Fibroblast of the conjunctiva (primary cell): Measurements from ENCODE around the gene PYCR2.
"Not testable (repeated sequence)": the region's sequence is repeated elsewhere in the genome, so short reads cannot be mapped to it uniquely, and the experiment has no call there.

ENCODE experiments used
- DNase-seq: peaks from one replicate; pipeline ENCODE4 v3.0.0-alpha.2; 2010; ENCODE audit warnings: low read depth

Gene PYCR2

DNA sequence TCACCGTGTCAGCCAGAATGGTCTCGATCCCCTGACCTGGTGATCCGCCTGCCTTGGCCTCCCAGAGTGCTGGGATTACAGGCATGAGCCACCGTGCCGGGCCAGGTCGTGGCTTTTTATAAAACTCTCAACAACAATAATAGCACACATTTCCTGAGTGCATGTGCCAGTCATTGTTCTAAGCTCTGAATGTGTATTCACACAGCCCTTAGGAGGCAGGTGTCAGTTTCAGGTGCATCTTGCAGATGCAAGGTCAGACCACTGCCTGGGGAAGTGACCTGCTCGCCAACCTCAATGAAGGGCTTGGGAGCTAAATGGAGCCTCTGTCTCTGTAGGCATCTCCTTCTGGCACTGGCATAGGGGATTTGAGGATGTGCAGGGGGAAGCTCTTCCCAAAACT is 18.5 kb upstream of the PYCR2 start:
- DNase-seq, result no peak

DNA sequence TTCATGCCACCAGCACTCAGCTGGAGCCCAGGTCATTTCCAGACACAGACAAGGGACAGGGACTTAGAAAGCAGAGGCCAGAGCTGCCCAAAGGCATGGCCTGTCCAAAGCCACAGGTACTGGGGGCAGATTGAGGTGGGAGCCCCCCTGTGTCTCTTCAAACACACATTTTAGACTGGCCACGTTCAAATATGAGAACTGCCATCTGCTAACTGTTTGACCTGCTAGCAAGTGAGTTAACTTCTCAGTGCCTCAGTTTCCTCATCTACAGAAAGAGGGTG is 17.8 kb upstream of the PYCR2 start:
- no peak for DNase-seq

DNA sequence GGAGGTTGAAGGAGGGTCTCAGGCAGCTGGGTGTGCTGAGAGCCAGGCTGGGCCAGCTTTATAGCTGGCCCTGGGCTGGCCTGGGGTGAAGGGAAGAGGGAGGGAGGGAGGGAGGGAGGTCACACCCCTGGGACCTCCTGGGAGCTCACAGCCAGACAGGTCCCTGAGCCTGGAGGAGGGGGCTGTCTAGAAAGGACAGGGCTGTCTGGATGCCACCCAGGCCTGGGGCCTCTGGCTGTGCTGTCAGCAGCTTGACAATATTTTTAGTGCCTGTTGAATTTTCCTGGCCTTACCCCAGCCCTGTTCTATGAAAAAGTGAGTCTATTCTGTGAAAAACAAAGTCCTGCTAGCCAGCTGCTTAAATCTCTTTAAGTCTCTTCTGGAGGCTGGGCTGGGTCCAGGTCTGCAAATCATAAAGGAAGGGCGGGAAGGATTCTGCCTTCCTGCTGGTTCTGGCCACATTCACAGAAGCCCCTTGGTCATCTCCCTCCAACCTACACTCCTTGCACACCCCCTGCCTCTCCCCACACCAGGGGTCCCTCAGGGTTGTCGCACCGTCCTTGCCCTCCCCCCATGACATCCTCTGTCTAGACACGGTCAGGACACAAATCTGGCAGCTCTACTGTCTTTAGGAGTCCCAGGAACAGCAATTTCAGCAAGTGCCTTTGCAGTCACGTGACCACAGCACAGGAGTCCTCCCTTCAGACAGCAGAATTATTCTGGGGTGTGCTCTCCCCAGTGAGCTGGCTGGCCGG is 17.3 kb upstream of the PYCR2 start, which contains the start of gene LEFTY2:
LEFTY2 (minus strand) TSS at position 34 of the 755 bp plus-strand sequence. CDS start 80 bp downstream, outside the sequence.
- no peak for DNase-seq

DNA sequence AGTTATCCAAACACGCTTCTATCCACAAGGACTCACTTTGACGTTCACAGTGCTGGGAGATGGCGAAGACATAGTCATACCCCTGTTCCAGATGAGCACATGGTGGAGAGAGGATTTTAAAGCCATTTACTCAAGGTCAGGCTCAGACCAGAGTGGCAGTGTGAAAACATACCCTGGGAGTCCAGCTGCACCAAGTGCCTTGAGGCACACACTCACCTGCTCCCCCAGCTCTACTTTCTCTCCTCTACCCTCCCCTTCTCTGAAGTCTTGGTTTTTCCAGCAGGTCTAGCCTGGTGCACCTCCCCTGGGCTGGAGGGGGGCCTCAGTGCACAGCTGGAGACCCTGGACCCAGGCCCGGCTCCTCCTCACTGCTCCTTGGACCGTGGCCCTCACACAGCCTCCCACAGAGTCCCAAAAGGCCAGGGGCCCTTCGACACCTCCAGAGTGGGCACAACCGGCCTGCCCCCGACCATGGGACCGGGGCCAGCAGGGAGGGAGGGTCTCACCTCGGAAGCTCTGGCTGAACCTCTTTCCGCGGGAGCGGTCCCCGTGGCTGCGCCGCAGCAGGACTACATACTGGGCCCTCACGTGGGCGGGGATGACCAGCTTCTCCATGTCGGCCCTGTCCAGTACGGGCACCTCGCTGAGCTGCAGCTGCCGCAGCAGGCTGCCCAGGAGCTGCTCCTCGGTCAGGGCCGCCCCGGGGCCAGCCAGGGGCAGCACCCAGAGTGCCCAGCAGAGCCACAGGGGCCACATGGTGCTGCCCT is 16.5 kb upstream of the PYCR2 start:
- no peak for DNase-seq

DNA sequence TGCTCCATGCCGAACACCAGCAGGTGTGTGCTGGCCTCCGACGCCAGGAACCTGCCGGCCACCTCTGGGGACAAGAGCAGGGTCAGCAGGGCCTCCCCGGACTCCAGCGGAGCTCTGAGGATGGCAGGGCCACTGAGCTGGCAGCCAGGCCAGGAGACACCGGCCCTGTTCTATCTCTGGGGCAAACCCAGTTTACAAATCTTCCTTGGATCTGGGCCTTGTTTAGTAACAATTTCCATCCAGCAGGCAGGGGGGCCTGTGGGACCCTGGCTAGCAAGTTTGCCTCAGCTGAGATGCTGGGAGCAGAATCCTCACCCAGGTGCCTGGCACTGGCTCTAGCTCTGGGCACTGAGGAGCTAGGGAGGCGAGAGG is 15.9 kb upstream of the PYCR2 start:
- DNase-seq, result not testable (repeated sequence)

DNA sequence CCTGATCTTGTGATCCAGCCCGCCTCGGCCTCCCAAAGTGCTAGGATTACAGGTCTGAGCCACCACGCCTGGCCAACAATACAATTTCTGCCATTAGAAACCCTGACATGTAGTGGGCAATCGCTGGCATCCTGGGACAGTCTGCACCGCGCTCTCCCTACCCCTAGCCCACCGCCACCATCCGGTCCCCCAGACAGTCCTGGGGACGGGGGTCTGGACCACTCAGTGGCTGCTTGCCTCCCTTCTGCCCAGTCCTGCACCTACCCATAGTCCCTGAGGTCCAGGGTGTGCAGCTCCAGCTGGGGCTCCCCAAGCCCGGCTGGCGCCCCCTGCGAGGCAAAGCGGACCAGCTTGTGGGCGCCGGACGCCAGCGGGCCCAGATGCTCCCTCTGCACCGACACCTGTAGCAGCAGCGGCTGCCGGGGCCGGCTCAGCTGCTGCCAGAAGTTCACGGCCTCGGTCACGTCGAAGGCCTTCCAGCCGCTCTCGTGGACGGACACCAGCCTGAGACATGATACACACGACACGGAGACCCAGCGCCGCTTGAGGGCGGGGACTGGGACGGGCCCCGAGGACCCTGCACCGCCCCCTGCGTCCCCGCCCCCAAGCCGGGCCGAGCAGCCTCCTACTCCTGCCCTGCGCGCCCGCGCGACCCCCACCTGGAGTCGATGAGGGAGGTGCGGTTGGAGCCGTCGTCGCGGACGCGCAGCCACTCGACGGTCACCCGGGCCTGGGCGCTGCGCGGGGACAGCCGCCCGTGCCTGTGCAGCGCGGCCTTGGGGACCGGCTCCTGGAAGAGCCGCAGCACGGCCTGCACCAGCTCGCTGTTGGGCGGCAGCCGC is 15.3 kb upstream of the PYCR2 start:
- not testable (repeated sequence) for DNase-seq

DNA sequence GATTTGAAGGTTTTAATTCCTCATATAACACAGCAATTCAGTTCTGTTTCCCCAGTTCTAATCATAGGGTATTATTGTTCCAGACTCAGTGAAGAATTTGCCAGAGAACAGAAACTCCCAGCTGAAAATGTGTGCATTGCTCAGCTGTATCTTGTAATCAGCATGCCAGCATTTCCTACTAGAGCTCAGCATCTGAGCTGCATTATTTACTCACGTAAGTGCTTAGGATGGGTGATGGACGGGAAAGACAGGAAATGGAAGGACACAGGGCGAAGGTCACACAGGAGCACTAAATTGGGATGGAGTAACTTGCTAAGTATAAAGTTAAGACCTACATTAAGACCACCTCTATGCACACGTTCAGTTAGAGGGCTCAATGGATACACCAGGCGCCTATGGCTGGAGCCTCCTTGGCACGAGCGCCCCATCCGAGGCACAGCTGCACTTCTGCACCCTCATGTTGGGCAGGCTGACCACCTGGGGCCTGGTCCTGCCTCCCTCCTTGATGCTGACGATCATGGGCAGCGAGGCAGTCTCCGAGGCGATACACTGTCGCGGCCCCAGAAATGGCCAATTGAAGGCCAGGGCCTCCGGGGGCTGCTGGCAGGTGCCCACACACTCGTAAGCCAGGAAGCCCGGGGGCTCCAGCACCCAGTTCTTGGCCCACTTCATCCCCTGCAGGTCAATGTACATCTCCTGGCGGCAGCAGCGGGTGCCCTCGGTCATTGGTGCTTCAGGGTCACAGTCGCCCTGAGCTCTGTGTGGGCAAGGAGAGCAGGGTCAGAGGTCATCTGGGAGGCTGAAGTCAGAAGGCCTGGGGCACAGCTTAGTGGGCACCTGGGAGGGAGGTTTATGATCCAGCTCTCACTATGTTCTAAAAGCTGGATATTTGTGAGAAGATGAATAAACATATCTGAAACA is 13.3 kb upstream of the PYCR2 start:
- DNase-seq, result no peak

DNA sequence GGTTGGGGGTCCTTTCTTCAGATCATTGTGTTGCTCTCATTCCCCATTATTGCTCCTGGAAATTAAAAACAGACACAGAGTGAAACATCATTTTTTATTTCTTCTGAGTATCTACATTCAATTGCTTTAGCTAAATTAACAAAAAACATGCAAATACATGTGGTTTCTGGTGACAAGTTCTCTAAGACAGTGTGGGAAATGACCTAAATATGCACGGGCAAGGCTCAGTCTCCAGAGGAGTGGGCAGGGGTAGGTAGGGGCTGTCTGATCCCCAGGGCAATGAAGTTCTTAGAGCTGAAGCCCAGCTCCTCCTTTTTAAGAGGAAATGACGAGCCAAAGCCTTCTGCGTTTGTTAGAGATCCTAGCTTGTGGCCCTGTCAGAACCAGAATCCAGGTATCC is 12.5 kb upstream of the PYCR2 start:
- DNase-seq, result no peak

DNA sequence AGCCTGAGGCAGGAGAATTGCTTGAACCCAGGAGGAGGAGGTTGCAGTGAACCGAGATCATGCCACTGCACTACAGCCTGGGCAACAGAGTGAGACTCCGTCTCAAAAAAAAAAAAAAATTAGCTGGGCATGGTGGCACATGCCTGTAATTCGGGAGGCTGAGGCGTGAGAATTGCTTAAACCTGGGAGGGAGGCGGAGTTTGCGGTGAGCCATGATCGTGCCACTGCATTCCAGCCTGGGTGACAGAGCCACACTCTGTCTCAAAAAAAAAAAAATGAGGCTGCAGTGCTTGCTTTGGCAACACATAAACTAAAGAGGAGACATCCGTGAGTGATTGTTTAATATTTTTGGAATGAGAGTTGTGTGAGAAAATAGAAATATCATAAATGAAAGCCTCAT is 12.0 kb upstream of the PYCR2 start:
- not testable (repeated sequence) for DNase-seq

DNA sequence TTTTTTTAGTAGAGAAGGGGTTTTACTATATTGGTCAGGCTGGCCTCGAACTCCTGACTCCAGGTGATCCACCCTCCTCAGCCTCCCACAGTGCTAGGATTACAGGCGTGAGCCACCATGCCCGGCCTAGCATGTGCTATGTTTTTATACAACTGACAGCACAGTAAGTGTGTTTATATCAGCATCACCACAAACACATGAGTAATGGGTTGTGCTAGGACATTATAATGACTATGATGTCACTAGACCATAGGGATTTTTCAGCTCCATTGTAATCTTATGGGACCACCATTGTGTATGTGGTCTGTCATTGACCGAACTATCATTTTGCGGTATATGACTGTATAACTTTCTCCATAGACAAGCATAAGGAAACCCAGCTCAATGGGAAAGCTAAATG is 10.7 kb upstream of the PYCR2 start:
- no peak for DNase-seq

DNA sequence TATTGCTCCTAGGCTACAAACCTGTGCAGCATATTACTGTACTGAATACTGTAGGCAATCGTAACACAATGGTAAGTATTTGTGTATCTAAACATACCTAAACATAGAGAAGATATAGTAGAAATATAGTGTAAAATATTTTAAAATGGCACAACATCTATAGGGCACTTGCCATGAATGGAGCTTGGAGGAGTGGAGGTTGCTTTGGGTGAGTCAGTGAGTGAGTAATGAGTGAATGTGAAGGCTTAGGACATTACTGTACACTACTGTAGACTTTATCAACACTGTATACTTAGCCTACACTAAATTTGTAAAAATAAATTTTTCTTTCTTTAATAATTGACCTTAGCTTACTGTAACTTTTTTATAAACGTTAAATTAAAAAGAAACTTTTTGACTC is 9.0 kb upstream of the PYCR2 start:
- no peak for DNase-seq

DNA sequence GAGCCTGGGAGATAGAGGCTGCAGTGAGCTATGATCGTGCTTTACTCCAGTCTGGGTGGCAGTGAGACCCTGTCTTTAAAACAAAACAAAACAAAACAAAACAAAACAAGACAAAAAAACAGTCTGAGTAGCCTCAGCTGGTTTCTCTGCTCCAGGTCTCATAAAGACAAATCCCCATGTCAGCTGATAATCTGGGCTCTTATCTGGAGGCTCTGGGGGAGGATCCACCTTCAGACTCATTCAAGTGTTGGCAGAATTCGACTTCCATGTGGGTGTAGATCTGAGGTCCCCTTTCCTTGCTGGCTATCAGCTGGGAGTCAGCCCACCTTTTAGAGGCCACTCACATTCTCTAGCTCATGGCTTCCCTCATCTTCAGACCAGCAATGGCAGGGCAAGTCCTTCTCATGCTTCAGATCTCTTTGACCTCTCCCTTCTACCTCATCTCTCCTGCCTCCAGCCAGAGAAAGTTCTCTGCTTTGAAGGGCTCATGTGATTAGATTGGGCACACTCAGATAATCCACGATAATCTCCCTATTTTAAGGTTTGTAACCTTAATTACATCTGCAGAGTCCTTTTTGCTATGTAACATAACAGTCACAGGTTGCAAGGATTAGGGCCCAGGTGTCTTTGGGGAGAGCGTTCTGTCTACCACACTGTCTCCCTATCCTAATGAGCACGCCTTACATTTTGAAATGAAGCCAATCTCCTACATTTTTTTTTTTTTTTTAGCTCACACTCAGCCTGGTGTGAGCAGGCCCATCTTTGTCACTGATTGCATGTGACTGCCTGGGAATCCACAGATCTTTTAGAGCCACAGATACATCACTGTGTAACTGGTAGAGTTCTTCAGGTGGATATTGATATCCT is 7.5 kb upstream of the PYCR2 start:
- no peak for DNase-seq

DNA sequence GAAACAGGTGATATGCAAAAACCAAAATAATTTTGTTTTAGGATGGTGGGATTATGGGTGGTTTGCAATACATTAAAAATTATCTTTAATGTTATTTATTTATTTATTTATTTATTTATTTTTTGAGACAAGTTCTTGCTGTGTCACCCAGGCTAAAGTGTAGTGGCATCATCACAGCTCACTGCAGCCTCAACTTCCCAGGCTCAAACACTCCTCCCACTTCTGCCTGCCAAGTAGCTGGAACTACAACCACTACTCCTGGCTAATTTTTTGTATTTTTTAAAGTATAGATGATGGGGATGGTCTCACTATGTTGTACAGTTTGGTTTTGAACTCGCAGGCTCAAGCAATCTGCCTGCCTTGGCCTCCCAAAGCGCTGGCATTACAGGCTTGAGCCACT is 6.5 kb upstream of the PYCR2 start:
- DNase-seq, result no peak

DNA sequence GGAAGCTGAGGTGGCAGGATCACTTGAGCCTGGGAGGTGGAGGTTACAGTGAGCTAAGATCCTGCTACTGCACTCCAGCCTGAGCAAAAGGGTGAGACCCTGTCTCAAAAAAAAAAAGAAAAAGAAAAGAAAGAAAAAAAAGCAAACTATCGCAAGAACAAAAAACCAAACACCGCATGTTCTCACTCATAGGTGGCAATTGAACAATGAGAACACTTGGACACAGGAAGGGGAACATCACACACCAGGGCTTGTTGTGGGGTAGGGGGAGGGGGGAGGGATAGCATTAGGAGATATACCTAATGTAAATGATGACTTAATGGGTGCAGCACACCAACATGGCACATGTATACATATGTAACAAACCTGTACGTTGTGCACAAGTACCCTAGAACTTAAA is 5.4 kb upstream of the PYCR2 start:
- not testable (repeated sequence) for DNase-seq

DNA sequence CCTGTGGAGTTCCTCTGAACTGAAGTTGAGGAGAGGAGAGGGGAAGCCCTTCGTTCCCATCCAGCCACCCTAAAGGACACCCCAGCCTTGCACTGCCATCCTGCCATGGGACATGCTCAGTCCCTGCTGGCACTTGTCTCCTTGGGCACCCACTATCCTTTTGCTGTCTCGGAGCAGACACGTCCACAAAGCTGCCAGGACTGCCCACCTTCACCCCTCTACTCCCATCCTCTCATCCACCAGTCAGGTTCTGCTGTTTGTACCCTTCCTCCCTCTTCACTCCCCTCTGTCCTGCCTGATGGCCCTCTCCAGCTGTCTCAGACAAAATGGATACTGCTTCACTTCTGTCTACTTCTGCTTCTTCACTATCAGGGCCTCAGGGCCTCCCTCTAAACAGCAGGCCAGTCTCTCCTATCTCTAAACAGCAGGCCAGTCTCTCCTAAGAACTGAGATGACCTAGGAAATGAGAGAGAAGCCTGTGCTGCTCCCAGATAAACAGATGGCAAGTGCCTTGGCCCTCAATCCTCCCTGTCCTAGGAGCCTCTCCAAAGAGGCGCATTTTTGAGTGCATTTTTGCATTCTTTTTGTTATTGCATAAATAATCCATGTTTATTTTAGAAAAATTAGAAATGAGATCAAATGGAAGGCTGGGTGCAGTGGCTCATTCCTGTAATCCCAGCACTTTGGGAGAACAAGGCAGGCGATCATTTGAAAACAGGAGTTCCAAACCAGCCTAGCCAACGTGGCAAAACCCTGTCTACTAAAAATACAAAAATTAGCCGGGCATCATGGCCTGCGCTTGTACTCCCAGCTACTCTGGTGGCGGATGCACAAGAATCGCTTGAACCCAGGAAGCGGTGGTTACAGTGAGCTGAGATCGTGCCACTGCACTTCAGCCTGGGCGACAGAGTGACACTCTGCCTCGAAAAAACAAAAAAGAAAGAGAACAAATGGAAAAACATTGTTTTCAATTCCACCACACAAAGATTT is 4.4 kb upstream of the PYCR2 start:
- DNase-seq, result no peak

DNA sequence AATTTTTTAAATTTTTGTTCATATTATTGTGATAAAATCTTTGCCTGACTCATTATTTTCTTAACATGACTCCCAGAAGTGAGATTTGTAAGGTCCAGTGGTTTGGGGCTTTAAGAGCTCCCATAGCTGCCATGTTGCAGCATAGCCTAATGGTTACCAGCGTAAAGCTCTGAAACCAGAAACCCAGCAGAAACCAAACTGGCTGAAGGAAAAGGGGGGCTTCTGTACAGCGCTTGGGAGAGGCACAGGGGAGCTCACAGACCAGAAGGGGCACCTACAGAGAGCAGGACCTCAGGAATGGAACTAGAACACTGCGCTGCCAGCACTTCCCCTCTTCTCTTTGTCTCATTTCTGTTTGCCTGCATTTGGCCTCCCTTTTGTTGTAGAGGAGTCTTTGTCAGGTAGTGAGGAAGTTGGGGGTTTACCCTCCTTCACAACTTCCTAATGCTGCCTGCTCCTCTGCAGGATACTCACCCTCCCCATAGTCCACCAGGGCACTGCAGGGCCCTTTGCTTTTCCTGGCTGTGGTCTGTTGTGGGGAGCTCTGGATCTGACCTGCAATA is 2.6 kb upstream of the PYCR2 start:
- no peak for DNase-seq

DNA sequence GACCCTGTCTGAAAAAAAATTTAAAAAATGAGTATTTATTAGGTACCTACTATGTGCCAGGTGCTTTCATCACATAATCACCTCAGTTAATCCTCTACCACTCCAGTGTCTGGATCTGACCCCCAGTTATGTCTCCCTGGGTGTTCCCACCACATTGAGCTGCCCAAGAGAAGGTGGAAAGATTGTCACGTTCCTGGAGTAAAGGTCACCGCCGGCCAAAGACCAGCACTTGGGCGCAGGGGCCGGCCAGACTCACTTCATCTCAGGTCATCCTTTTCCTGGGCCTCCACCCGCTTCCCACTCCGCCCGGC is 714 bp downstream of the PYCR2 start:
- no peak for DNase-seq

DNA sequence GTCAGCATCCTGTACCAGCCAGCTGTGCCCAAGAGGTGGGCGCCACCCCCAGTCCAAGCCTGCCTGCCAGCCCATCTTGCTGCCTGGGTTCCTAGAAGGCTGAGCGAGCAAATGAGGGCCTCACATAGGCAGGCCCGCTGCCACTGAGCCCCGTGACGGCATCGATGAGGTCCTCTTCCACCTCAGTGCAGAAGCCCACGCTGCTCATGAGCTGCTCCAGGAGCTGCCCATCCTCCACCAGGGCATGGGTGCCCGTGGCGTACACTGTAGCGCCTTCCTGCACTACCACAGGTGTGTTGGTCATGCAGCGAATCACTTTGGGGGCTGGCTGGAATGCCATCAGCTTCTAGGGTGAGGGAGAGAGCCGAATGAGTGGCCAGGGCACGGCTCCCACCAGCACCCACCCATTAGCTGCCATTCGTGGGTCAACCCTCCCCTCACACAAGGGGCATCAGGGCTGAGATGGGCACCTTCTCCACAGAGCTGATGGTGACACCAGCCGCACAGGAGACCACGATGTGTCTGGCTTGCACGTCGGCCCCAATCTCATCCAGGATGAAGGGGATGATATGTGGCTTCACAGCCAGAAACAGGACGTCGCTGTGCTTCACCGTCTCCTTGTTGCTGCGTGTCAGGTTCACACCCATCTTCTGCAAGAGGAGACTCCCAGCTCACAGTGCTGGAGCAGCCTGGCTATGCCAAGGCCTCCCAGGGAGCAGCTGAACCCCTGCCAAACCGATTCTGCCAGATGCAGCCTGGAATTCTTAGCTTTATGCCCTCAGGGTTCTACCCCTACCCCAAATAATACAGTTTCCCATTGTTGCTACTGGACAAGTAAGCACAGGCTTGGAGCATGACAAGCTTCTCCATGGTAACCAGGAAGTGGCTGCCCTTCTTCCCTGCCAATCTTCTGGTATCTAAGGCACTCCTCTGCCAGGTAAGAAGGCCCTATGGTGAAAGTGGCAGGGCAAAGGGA is 2.0 kb downstream of the PYCR2 start:
- peak; percentile 4 for DNase-seq
